GM12801 (cell line): Measurements from ENCODE around the gene ZNF445.

Experiments used
- CTCF ChIP-seq: IDR thresholded peaks from one replicate; pipeline ENCODE4 v1.5.1; 2011; ENCODE audit warnings: control low read depth; ENCODE audit not compliant: insufficient read length; ENCODE audit errors: extremely low read depth

Gene ZNF445

GRCh38 chr3:44454258-44454657 lies 23.2 kb downstream of the ZNF445 start:
- no peak for TF ChIP-seq CTCF

GRCh38 chr3:44451441-44451840 lies 26.0 kb downstream of the ZNF445 start:
- no peak for TF ChIP-seq CTCF

- no peak for TF ChIP-seq CTCF
These were observed 30.5 kb downstream of the ZNF445 start for GRCh38 chr3:44446929-44447328.

- TF ChIP-seq CTCF = no peak
These were observed 31.7 kb downstream of the ZNF445 start for GRCh38 chr3:44445786-44446185.

GRCh38 chr3:44444896-44445691 lies 32.4 kb downstream of the ZNF445 start:
- no peak for TF ChIP-seq CTCF

- TF ChIP-seq CTCF = no peak
These were observed 33.0 kb downstream of the ZNF445 start for GRCh38 chr3:44444437-44444836.

GRCh38 chr3:44442596-44443309 lies 34.7 kb downstream of the ZNF445 start:
- TF ChIP-seq CTCF = no peak
